T-cell (primary cell): ENCODE measurements around the gene LINC01488. TPM values are rescaled to one million over a fixed set of nuclear protein-coding genes. Genes with fewer than 3 reads are reported as not detected.

Experiments used
- ATAC-seq, 4 experiments: fragments of 200-7000 bp in 3 of 4; fragments of 150-1000 bp in 1 of 4; cut with Tn5 transposase; replicated peaks in 1 of 4; 1 replicate in 3 of 4; 2 replicates in 1 of 4; pipeline ENCODE4 v1.10.0; 2021; ENCODE audit warnings: moderate library complexity in 3 of 4, mild to moderate bottlenecking in 2 of 4, moderate number of reproducible peaks in 1 of 4
- CTCF ChIA-PET, 2 donors: fragments of 300-600 bp; sonication (Branson Sonifier 250); formaldehyde crosslinking; loops; one replicate each; lab custom pipeline; 2022; ENCODE audit warnings: antibody characterized with exemption in 2 of 2; lab: Charles Lee
- POLR2A ChIA-PET, 2 donors: fragments of 300-600 bp; sonication (Branson Sonifier 250); formaldehyde crosslinking; loops; one replicate each; lab custom pipeline; 2022; ENCODE audit warnings: antibody characterized with exemption in 2 of 2; lab: Charles Lee
- DNase-seq, 35 experiments: peaks; one replicate each; pipeline versions ENCODE4 v3.0.0 to v3.0.0-alpha.2; 2013 to 2023
- H3K27ac ChIP-seq: one replicate; pipeline ENCODE4 v1.5.1; 2013; ENCODE audit warnings: low read length
- H3K27me3 ChIP-seq, 2 experiments: replicated peaks in 1 of 2; 1 replicate in 1 of 2; 2 replicates in 1 of 2; pipeline versions ENCODE4 v1.6.1 to v1.7.0; 2013; ENCODE audit warnings: low read length in 1 of 2, mixed read lengths in 1 of 2; ENCODE audit not compliant: control insufficient read depth in 2 of 2, insufficient read depth in 2 of 2; ENCODE audit errors: extremely low read depth in 1 of 2
- H3K36me3 ChIP-seq, 2 donors: 1 replicate in 1 of 2; 2 replicates in 1 of 2; pipeline versions ENCODE4 v1.6.1 to v1.7.0; 2013; ENCODE audit warnings: low read length in 1 of 2; ENCODE audit not compliant: control insufficient read depth in 2 of 2, insufficient read depth in 1 of 2; ENCODE audit errors: extremely low read depth in 1 of 2
- H3K4me1 ChIP-seq, 2 experiments: 1 replicate in 1 of 2; 2 replicates in 1 of 2; pipeline versions ENCODE4 v1.6.1 to v1.7.0; 2013; ENCODE audit warnings: low read length in 2 of 2, mixed read lengths in 1 of 2; ENCODE audit not compliant: insufficient read depth in 2 of 2, control insufficient read depth in 1 of 2; ENCODE audit errors: extremely low read depth in 1 of 2
- H3K4me3 ChIP-seq, 2 donors: 1 replicate in 1 of 2; 2 replicates in 1 of 2; pipeline versions ENCODE4 v1.5.1 to v1.7.0; 2013; ENCODE audit warnings: mild to moderate bottlenecking in 2 of 2, low read length in 1 of 2, moderate library complexity in 1 of 2; ENCODE audit not compliant: control insufficient read depth in 1 of 2; ENCODE audit errors: extremely low read depth in 1 of 2
- H3K9me3 ChIP-seq: 2 replicates; pipeline ENCODE4 v1.7.0; 2013
- H3K27ac Mint-ChIP-seq, 2 donors: one replicate each; pipeline ENCODE4 v1.8.0; 2020 to 2021; ENCODE audit warnings: mild to moderate bottlenecking in 2 of 2, mixed read lengths in 2 of 2
- H3K27me3 Mint-ChIP-seq, 2 donors: one replicate each; pipeline ENCODE4 v1.8.0; 2021 to 2022; ENCODE audit warnings: mixed read lengths in 2 of 2
- H3K36me3 Mint-ChIP-seq: one replicate; pipeline ENCODE4 v1.8.0; 2021; ENCODE audit warnings: mixed read lengths
- H3K4me1 Mint-ChIP-seq, 3 donors: one replicate each; pipeline ENCODE4 v1.8.0; 2020 to 2022; ENCODE audit warnings: mixed read lengths in 3 of 3, mild to moderate bottlenecking in 1 of 3
- H3K4me3 Mint-ChIP-seq, 3 donors: one replicate each; pipeline ENCODE4 v1.8.0; 2020 to 2022; ENCODE audit warnings: mild to moderate bottlenecking in 3 of 3, mixed read lengths in 3 of 3, moderate library complexity in 3 of 3
- H3K9me3 Mint-ChIP-seq, 3 donors: one replicate each; pipeline ENCODE4 v1.8.0; 2020 to 2022; ENCODE audit warnings: mixed read lengths in 3 of 3
- WGBS: methylation state at CpG from one replicate; pipeline ENCODE4 v1.1.5; 2013; ENCODE audit warnings: missing lambda C conversion rate; ENCODE audit not compliant: insufficient coverage; 5-methylcytosine and 5-hydroxymethylcytosine counted together
- total RNA-seq, 35 experiments: library from RNA in 6 of 35; stranded (reverse) in 6 of 35; fragments of 120-200 nt in 1 of 35; gene quantifications; one replicate each; pipeline versions ENCODE4 v1.2.1 to v1.2.4 and lab custom pipeline; 2013 to 2026

LINC01488 gene
- total RNA-seq, 5 donors from 2014 or later (not counting 1 experiment from before 2014, with no cell fraction given), result not detected

DNA sequence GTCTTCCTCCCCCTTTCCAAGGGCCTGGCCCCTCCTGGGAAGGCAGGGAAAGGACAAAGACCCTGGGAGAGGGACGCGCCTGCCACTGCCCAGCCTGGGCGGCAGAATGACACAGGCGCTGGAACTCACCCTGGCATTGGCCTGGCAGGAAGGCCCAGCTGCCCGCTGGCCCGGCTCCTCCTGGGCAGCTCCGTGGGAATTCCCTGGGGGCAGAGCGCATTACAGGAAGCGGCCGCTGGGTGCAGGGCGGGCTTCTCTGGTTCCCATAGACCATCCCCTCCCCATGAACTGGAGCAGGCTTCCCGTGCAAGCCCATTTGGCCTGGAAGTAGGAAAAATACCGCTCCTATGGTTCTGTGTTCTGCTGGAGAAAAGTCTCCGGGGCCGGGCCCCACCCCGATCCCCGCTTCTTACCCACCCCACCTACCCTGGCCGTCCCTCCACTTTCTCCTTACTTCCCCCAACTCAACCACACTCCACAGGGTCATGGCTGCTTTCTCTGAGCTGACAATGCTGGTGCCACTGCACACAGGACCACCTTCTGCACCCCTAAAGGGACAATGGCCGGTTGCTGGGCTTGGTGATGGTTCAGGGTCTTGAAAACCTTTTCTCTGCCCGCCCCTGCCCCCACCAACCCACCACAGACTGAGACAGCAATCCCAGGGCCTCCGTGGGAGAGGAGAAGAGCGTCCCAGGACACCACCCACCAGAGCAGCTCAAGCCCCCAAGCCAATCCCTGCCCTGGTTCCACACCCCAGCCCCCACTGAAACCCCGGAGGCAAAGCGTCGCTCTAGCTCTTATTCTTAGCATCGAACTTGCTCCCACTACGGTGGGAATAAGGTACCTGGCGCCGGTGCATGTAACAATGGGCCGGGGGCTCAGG, 58.9 kb downstream of the LINC01488 start:
- Mint-ChIP-seq H3K27ac (no peak overlapping the region), H3K4me1 (peaks cover 1 to 7% (median 5%) of the 10 kb centered on the region in 3 donors)

DNA sequence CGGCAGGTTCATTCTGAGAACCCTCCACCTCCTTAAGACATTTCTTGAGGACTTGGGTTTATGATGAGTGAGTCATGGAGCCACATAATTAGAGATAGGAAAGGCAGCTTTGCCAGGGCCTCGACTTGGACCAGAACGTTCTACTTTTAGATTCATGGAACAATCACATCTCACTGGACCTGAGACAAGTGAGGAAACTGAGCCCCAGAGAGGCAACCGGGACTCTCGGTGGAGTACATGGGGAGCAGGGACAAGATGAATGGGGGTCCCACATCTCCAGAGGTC, 59.5 kb downstream of the LINC01488 start:
- no CpG with 5 or more reads among the region's 5 CpGs for WGBS
- H3K27ac Mint-ChIP-seq, result no peak overlapping the region
- DNase-seq (no peak), ATAC-seq (no peak)
- ChIA-PET POLR2A (no interaction called here), CTCF (no interaction called here)
- Histone ChIP-seq H3K9me3 (no peaks in the 10 kb centered on the region), H3K36me3 (no peaks in the 10 kb centered on the region), H3K4me1 (no peaks in the 10 kb centered on the region), H3K27me3 (peaks cover 0 to 62% of the 10 kb centered on the region in 2 experiments), H3K4me3 (no peak overlapping the region), H3K27ac (no peak overlapping the region)
- H3K4me3 Mint-ChIP-seq, result no peak overlapping the region
- H3K27me3 Mint-ChIP-seq, result peaks cover 25 to 34% of the 10 kb centered on the region in 2 donors
- H3K4me1 Mint-ChIP-seq, result peaks cover 1 to 7% (median 5%) of the 10 kb centered on the region in 3 donors
- no peaks in the 10 kb centered on the region for H3K9me3 Mint-ChIP-seq
- no peaks in the 10 kb centered on the region for H3K36me3 Mint-ChIP-seq

More for the DNA sequence above, 58.9 kb downstream of the LINC01488 start:
- Histone ChIP-seq H3K27ac (no peak overlapping the region), H3K27me3 (peaks cover 0 to 56% of the 10 kb centered on the region in 2 experiments), H3K4me3 (no peak overlapping the region), H3K9me3 (no peaks in the 10 kb centered on the region), H3K4me1 (no peaks in the 10 kb centered on the region), H3K36me3 (no peaks in the 10 kb centered on the region)
- POLR2A ChIA-PET, result no interaction called here
- no peaks in the 10 kb centered on the region for H3K36me3 Mint-ChIP-seq
- CTCF ChIA-PET, result no interaction called here
- peaks cover 25 to 29% of the 10 kb centered on the region in 2 donors for H3K27me3 Mint-ChIP-seq
- no peak overlapping the region for H3K4me3 Mint-ChIP-seq
- WGBS, result 81% methylated on average over 20 of the region's 30 CpGs
- H3K9me3 Mint-ChIP-seq, result no peaks in the 10 kb centered on the region
- ATAC-seq (no peak), DNase-seq (no peak)

DNA sequence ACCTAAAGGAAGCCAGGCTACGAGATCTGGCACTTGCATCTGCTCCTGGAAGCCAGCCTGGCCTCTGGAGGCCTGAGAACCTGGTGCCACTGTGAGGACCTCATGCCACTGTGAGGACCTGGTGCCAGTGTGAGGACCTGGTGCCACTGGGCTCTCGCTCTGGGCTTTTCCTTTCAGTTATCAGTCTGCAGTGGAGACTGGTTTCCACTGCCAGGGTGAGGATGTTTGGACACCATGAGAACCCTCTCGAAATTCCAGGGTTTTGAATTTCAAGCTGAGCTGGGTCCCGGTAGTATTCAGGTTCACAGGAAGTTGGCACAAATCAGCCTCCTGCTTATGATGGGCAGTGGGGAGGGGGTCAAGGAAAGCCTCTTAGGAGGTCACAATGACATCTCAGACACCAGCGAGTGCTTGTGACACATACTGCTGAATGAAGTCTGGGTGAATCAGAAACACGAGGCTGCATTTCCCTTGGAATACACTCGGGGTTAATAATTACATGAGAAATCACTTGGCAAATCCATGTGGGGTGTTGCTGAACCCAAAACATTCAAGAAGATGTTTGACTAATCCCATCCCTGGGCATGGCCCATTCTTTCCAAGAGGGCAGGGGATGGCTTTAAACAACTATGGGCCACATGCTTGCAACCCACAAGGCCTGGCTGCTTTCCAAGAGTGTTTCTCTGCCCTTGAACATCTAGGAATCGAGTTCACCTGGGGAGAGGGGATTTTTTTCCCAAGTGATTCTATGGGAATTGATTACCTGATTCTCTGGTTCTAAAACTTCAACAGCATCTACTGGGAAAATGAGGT, 60.2 kb downstream of the LINC01488 start:
- ATAC-seq (no peak), DNase-seq (no peak)
- Histone ChIP-seq H3K27ac (no peak overlapping the region), H3K36me3 (no peaks in the 10 kb centered on the region), H3K9me3 (no peaks in the 10 kb centered on the region), H3K4me1 (peaks cover 0 to 1% of the 10 kb centered on the region in 2 experiments), H3K27me3 (peaks cover 0 to 67% of the 10 kb centered on the region in 2 experiments), H3K4me3 (no peak overlapping the region)
- peaks cover 4 to 11% (median 5%) of the 10 kb centered on the region in 3 donors for H3K4me1 Mint-ChIP-seq
- no peak overlapping the region for H3K27ac Mint-ChIP-seq
- H3K9me3 Mint-ChIP-seq, result no peaks in the 10 kb centered on the region
- H3K27me3 Mint-ChIP-seq, result peaks cover 21 to 40% of the 10 kb centered on the region in 2 donors
- no peak overlapping the region for H3K4me3 Mint-ChIP-seq
- 76% methylated on average over 7 of the region's 8 CpGs for WGBS
- CTCF ChIA-PET, result no interaction called here
- no peaks in the 10 kb centered on the region for H3K36me3 Mint-ChIP-seq
- POLR2A ChIA-PET, result no interaction called here

DNA sequence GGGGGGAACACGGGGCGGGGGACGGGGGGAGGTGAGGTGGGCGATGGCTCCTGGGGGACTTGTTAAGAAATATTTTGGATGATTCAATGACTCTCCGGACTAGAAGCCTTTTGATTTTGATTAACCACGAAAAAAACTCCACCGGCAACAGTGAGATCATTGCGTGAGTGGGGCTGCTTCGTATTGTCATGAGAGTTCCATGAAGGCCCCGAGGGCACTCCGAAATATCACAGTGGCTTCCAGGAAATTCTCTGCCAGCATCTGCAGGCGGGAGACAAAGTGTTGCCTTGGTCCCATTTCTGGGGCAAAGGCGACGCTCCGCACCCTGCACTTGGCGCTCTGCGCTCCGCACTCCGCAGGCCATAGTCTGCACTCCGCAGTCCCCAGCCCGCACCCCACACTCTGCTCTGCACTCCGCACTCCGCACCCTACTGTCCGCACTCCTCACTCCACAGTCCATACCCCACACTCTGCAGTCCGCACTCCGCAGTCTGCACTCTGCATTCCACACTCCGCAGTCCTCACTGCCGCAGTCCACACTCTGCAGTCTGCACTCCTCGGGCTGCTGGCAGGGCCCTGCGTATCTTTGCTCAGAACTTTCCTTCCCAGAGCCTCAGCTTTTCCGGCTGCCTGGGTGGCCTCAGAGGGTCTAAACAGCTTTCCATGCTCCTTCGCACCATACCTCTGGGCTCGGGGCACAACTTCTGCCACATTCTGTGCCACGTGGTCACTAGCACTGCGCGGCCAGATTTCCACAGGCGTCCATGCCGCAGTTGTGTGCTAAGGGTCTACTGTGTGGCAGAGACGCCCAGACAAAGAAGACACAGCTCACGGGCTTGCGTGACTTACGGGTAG, 61.1 kb downstream of the LINC01488 start:
- H3K9me3 Mint-ChIP-seq, result no peaks in the 10 kb centered on the region
- ChIA-PET POLR2A (no interaction called here), CTCF (no interaction called here)
- Histone ChIP-seq H3K4me1 (peaks cover 0 to 4% of the 10 kb centered on the region in 2 experiments), H3K9me3 (no peaks in the 10 kb centered on the region), H3K4me3 (no peak overlapping the region), H3K36me3 (no peaks in the 10 kb centered on the region), H3K27ac (no peak overlapping the region), H3K27me3 (peaks cover 0 to 71% of the 10 kb centered on the region in 2 experiments)
- peaks cover 5 to 15% (median 9%) of the 10 kb centered on the region in 3 donors for H3K4me1 Mint-ChIP-seq
- DNase-seq (no peak), ATAC-seq (no peak)
- H3K4me3 Mint-ChIP-seq, result no peak overlapping the region
- H3K36me3 Mint-ChIP-seq, result no peaks in the 10 kb centered on the region
- 91% methylated on average over 41 of the region's 42 CpGs for WGBS
- no peak overlapping the region for H3K27ac Mint-ChIP-seq
- peaks cover 23 to 45% of the 10 kb centered on the region in 2 donors for H3K27me3 Mint-ChIP-seq

Other genes starting within 250 kb of the LINC01488 start
- gene MYEOV, start 187.5 kb upstream of the LINC01488 start, total RNA-seq, result under 1 TPM in 3 of 5 donors, not detected in 2; 0.22 to 0.98 (median 0.50) TPM
- gene CCND1, start 159.5 kb downstream of the LINC01488 start, total RNA-seq, result 1 to 10 TPM; 1.0 to 4.2 (median 2.8) TPM
- 10 to 100 TPM; 31.8 to 64.2 (median 57.4) TPM for gene LTO1, start 193.7 kb downstream of the LINC01488 start, total RNA-seq
- under 1 TPM in 1 of 5 donors, not detected in 4; 0.09 TPM for gene FGF19, start 222.4 kb downstream of the LINC01488 start, total RNA-seq